ENCODE results near the gene LBR.

Gene LBR

DNA sequence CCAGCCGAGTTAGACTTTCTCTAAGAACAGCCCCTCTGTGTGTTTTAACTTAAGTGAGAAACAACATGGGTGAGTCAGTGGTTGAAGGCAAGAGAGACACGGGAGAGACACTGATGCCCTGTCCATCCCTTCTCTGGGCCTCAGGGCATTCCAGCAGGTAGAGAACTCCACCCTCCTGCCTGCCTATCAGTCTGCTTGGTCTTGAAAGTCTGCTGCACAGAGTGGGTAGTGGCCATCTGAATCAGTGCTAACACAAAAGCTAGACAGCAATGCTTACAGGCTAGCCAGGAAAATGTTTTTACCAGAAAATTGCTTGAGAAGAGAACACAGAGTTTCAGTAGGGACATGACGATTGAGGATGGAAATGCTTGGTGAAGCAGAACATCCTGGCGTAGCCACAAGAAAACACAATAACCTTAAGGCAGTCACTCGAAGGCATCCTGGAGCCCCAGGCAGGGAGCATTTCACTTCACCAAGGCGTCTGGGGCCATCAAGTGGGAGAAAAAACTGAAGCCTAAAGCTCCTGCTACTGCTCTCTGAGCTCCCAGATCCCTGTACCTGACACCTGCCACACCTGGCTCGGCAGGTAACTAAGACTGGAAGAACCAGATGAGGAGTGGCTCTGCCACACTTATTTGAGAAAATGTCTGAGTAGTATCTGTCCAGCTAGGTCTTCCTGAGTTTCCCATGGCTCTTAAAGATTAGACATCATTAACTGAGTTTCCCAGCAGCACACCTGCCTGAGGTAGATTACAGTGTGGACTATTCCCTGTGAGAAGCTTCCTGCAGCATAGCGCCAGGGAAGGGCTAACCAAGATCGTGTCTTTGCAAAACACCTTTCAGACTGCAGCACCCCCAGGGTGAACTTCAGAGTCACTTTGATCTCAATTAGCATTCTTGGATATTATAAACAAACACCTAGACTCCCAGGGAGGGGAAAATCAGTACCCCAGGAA, 18.1 kb upstream of the LBR start:
- peak; percentile 41 for DNase-seq (ENCODE audit: low read depth)

DNA sequence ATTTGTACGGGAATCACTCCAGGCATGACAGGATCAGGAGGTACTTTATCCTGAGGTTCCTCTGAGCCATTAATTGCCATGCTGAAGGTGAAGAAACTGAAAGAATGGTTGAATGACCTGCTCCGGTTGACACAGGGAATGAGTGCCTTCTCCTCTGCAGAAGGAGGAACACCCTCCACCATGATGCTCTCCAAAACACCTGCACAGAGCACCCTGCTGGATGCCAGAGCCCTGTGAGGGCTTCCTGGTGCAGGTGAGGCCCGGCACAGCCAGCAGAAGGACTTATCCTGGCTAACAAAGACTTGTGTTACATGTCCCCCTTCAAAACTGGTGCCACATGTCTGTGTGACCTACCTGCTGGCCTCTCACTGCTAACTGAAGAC, 14.3 kb upstream of the LBR start:
- DNase-seq (ENCODE audit: low read depth), result no peak

DNA sequence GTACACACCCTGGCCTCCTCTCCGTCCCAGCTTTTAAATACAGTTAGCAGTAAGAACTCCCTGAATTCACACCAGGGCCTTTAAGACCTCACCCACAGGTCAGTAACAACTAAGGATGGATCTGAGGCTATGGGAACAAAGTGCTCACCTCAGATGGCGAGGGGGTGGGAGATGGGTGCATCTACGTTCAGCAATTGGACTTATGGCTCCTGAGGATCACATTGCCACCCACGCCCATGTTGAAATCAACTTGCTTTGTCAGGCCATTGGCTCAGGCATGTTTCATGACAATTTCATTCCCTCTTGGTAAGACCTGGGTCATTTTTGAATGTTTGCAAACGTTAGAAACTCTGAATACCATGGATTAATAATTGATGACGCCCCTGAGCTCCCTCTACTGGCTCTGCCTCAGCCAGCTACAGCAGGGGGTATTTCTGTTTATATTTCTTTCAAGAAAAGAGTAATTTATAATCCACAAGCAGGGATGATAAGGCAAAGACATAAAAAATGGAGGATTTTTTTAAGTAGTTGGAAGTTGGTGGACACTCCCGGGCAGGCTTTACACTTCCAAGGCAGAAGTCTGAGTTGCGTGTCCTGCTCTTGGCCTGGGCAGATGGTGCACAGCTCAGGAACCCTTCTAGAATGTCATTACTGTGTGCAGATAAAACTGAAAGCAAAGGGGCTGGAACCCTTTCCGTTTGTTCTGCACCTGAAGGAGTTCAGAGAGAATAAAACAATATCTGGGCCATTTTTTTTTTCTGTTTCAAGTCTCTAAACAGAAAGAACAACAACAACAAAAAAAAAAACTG, 13.7 kb upstream of the LBR start:
- DNase-seq (ENCODE audit: low read depth), result no peak

DNA sequence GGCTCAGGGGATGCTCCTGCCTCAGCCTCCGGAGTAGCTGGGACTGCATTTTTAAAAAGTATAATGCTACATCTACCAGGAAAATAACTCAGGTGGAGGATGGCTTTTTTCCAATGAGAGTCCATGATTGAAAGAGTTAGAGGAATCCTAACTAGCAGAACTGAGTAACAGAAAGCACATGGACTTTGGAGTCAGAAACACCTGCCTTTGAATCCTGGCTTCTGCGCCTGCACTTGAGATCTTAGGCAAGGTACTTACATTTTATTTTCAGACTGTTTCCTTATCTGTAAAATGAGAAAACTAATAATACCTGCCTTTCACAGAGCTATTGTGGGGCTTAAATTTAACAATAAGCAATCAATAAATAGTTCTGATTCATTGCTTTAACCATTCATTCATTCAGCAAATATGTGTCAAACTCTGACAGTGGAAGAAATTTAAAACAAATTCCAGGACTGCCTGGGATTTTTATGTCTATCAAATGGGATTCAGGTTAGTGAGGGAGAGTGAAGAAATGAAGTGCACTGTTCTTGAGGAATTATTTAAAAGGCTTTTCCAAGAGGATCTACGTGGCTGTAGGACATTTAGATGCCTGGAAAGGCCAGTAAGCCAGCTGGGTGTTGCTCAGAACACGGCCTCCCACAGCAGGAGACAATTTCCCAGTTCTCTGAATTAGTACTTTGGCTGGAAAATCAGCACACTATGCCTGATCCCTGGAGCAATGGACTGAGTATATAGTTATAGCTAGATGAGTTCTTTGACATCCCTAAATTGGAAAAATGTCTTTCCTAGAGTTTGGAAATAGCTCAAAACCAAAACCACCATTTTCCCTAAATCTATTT, 12.8 kb upstream of the LBR start:
- no peak for DNase-seq (ENCODE audit: low read depth)

DNA sequence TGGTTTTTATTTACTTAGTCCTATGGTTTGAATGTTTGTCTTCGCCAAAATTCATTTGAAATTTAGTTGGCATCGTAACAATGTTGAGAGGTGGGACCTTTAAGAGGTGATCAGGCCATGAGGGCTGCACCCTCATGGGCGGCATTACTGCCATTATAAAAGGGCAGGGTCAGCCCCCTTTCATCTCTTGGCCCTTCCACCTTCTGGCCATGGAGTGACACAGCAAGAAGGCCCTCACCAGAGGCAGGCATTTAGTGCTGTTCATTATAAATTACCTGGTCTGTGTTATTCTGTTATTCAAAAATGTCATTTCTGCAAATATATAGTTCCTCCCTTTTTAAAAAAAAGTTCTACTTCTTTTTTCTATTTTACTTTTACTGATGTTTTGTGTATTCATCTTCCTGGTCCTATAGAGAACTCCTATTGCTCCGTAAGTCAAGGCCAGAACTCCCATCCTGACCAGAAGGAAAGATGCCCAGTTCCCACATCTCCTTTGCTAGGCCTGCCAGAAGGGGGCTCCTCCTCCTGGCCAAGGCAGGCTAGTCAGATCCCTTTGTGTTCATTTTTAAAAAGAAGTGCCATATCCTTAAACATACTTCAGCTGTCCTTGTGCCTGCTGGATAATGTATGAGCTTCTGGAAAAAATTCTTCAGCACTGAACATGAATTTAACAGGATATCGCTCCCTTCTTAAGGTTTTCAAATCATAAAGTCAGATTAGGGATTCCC, 10.0 kb upstream of the LBR start:
- no peak for DNase-seq (ENCODE audit: low read depth)

DNA sequence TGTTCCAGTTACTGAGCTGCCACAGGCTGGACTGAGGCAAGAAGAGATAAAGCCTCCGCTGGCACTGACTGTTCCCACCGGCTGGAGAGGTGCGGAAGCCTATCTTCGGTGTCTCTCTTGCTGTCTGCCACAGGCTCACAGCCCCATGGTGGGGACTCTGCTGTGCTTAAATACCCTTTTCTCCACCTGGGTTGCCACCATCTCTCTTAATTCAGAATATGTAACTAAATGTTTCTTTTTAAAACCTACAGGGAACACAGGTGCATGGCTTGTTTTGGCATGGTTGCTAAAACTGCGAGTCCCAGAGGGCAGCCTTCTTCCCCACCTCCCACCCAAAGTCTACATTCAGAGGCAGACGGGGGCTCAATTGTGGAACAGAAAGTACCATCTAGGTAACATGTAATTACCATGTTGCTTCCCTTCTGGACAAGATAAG, 8.1 kb upstream of the LBR start:
- no peak for DNase-seq (ENCODE audit: low read depth)

DNA sequence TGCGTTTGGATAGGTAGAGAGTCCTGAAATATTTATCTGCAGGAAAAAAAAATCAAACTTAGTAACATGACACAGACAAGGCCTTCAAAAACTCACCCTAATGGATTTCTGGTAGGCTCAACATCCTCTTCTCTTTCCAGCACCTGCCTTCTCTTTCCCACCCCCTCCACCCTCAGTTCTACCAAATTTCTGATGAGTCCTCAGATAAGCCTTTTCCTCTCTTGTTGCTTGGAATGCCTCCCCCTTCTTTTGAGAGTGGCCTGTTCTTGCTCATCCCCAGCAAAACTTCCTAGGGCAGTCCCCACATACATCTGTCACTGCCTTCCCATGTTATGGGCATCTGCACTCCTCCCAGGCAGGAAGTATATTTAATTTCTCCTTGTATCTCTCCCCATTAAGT, 7.6 kb upstream of the LBR start:
- no peak for DNase-seq (ENCODE audit: low read depth)

DNA sequence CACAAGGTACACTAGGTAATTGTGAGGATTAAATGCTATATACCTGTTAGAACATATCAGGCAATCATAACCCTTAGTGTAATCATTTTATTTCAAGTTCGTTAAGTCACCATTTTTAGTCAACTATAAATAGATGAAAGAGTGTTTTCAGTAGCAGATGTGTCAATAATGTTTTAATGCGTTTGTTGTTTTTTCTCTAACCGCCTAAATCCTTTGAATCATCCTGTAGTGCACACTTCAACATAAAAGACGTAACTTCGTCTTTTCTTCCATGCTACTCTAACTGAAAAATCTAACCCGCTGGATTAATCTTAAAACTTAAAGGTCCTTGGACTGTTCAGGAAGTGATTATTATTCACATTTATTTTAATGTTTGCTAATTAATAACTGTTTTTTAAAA, 7.2 kb upstream of the LBR start:
- DNase-seq (ENCODE audit: low read depth), result no peak

DNA sequence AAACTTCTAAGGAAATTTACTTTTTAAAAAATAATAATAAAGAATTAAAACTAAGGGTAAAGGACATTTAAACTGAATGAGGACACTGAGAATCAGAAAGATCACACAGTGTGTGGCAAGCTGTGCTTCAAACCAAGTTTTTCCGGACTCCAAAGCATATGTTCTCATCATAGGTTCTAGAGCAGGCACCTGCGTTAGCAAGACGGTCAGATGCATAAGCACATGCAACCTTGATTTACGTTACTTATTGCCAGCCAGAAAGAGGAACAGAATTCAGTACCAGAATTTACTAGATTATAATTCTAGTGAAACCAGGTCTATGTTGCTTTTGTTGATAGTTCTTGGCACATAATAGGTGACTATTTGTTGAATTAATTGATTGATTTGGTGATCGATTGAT, 6.2 kb upstream of the LBR start:
- no peak for DNase-seq (ENCODE audit: low read depth)

DNA sequence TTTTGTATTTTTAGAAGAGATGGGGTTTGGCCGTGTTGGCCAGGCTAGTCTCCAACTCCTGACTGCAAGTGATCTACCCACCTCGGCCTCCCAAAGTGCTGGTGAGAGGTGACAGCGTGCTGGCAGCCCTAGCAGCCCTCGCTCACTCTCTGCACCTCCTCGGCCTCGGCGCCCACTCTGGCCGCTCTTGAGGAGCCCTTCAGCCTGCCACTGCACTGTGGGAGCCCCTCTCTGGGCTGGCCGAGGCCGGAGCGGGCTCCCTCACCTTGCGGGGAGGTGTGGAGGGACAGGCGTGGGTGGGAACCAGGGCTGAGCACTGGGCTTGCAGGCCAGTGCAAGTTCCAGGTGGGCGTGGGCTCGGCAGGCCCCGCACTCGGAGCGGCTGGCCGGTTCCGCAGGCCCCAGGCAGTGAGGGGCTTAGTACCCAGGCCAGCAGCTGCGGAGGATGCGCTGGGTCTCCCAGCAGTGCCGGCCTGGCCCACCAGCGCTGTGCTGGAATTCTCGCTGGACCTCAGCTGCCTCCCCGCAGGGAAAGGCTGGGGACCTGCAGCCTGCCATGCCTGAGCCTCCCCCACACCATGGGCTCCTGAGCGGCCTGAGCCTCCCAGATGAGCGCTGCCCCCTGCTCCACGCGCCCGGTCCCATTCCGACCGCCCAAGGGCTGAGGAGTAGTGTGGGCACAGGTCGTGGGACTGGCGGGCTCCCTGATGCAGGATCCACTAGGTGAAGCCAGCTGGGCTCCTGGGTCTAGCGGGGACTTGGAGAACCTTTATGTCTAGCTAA, 3.4 kb upstream of the LBR start:
- no peak for DNase-seq (ENCODE audit: low read depth)

DNA sequence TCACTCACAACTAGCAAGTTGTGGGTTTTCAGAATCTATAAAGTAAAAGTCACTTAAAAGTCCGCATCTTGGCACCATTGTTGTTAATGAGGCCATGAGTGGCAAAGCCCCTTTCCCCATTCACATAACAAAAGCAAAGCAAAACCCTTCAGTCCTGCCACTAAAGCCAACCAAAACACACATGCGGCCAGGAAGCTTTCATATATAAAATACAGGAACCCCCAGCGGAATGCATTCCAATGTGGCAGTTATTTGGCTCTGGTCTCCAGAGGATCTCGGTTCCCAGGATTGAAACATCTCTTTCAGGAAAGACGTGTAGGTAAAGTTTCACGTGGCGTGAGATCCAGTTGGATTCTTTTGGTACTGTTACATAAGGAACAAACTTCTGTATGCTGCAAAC, 2.5 kb upstream of the LBR start:
- no peak for DNase-seq (ENCODE audit: low read depth)

DNA sequence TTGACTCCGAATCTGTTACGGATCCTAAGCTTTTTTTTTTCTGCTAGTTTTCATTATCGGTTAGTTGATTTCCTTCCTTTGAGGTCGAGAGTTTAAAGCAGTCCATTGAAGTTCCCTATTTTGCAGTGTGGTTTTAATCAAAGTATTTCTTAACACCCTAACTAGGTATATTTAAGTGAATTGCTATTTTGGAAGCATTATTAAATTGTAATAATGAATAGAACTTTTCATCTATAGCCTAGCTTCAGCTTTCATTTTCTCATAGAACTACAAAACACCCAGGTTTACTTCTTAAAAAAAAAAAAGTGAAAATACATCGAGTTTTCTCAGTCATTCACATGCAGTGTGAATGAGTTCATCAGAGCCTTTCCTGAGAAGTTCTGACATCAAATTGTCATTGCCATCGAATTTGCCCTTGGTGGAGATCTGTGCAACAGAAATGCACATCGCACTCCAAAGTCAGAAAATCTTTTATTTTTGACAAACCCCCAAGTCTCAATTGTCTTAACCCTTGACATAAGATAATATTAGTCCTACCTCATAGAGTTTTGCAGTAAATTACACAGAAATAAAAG, 1.1 kb upstream of the LBR start:
- no peak for DNase-seq (ENCODE audit: low read depth)

DNA sequence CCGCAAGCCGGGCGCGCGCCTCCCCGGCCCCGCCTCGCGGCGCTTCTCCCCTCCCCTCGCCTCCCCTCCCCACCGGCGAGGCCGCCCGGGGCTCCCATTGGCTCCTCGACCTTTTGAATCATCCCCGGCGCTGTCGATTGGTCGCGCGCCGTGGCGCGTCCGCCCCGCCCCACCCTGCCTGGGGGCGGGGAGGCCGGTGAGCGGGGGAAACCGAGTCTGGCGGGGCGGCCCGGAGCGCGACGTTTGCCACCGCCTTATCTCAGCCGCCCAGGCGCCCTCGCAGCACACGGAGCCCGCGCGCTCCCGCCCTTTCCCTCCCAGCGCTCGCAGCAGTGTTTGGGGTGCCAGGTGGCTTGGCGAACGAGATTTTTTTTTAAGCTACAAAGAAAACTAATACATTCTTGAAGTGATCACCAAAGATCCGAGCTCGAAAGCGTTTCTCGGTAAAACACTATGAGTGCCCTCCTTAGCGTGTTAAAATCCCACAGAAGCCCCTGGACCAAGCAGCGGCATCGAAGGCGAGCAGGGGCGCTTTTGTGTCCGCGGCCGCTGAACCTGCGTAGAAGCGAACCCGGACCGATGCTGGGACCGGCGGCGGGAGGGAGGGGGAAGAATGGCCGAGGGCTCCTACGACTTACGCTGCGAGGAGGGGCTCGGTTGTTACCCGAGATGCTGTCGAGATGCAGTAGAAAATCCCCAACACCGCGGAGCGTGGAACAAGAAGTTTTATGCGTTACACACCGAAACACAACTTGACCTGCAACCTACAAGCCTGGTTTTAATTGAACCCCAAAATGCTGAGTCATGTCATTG, 436 bp upstream of the LBR start:
- DNase-seq (ENCODE audit: low read depth), result peak; percentile 92

DNA sequence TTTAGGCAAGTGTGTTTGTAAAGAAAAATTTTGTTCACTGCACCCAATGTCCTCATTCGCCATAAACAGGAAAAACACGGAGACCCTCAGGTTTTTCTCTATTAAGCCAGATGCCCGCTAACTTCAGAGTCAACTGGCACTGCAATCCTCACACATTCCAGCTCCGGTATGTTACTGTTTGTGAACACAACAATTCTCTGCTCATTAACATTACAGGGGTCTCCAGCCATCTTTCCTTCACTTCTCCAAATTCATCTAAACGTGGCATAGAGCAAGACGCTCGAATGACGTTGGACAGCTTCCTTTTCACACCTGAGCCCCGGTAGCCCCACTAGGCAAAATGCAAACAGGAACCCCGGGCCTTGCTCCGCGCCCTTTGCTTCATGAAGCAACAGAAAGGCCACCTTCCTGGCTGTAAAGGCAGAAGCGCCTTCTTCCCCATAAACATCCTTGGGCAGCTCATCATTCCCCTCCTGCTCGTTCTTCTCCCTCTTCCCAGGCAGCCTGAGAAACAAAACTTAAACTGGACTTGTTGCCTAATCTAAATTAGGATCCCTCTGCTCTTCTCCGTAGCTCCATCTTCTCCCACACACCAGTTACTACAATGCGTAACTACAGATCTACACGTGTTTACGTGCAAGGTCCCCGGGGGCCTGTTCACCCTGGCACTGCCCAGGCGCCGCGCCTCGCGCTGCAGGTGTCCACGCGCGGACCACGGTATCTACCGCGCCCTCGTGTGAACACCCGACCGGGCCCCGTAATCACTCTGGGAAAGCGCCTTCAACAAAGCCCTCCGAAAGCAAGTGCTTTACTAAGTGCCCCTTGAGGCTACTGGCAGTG, 1.2 kb downstream of the LBR start:
- peak; percentile 31 for DNase-seq (ENCODE audit: low read depth)

DNA sequence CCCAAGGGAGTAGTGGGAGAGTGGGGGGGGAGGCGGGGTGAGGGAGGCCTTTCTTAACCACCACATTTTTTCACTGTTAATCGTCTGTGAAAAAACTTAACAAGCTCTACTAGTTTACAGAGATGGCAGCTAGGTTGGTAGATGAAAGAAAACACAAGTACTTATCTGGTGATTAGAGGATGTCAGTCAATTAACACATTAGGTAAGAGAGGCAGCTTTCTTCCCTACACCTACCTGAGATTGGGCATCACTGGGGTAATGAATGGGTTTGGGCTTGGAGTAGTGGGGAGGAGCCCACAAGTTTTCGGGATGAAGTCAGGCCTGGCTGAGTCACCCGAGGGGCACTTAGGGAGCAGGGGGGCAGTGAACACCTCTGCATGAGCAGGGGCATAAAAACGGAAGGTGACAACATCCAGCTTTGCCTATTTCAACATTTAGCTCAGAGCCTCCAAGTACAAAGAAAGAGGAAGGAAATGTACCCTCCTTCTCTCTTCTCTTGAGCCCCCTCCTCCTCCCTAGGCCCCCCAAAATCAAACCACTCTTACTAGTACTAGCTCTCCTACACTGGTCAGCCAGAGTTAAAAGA, 2.5 kb downstream of the LBR start:
- DNase-seq (ENCODE audit: low read depth), result peak; percentile 23

DNA sequence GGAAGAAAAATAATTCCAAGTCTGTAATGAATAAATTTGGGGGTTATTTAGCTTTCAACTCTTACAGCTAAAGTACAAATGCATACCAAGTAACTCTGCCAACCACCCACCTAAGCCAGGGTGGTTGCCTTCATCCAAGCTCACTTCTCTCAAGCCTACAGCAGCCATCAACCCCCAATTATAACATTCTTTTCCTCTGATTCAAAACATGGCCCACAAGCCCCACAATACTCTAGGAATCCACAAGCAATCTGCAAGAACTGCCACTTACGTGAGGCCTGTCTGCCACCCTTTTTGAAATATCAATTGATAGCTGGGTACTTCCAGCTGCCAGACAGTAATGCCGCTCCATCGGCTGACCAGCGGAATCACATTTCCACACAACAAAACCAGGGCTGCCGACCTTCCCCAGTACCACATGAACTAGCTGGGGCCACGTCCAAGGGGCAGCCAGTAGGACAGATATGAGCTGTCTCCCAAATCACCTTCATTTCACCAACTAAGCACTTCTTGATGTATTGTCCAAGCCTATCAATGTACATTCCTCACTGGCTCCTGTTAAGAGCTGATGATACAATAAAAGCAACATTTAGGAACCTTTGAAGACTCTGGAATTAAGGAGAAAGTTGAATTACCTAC, 3.2 kb downstream of the LBR start:
- peak; percentile 59 for DNase-seq (ENCODE audit: low read depth)

DNA sequence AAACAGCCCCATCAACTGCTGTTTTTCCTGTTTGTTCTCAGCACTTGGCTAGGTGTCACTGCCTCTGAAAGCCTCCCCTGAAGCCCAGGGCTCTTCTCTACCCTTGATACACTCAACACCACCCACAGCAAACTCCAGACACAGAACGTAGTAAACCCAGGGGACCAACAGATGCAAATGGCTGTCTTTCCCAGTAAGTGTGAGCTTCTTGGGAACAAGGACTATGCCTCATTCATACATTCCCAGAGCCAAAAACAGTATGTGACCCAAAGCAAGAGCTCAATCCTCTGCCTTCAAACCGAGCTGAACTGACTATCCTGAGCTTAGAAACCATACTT, 4.4 kb downstream of the LBR start:
- DNase-seq (ENCODE audit: low read depth), result no peak

All from iris pigment epithelial cell (primary cell).